Measurements from ENCODE around the gene UFSP2.

The UFSP2 gene

GRCh38 chr4:185429660-185430059 is 3.9 kb upstream of the UFSP2 start:
- in situ Hi-C loops (cut with HindIII; ENCODE audit: low sequenced_read_pairs): no loop called here
- no peak overlapping the region for H3K4me3 ChIP-seq (ENCODE audit: low read depth, low read length)
- no peak for DNase-seq (ENCODE audit: low read depth)
- TF ChIP-seq CTCF (IDR thresholded peaks at IDR 0.05; ENCODE audit: low read depth, low read length, missing control alignments): no peak

DNA sequence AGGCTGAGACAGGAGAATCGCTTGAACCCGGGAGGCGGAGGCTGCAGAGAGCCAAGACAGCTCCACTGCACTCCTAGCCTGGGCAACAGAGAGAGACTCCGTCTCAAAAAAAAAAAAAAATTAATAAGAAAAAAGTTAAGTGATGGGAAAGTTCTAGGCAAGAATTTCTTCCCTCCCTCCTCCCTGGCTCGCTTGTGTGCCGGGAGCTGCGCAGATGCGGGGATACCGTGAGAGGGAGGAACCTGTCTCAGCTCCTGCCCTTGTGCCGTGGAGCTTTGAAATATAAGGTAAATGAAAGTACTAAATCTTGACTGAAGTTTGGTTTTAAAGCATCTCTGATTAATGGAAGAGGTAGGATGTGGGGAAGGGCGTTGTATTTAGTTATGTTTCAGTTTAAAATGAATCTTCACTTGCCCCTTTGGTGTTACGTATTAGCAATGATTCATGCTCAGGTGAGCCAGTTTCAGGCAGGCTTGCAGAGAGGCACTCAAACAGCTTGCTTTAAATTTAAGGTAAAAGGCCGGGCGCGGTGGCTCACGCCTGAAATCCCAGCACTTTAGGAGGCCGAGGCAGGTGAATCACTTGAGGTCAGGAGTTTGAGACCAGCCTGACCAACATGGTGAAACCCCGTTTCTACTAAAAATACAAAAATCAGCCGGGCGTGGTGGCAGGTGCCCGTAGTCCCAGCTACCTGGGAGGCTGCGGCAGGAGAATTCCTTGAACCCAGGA is 1.4 kb upstream of the UFSP2 start:
- in situ Hi-C loops (cut with HindIII; ENCODE audit: low sequenced_read_pairs): no loop called here
- DNase-seq (ENCODE audit: low read depth): no peak
- no peak overlapping the region for H3K4me3 ChIP-seq (ENCODE audit: low read depth, low read length)
- TF ChIP-seq CTCF (IDR thresholded peaks at IDR 0.05; ENCODE audit: low read depth, low read length, missing control alignments): no peak

- in situ Hi-C loops (cut with HindIII; ENCODE audit: low sequenced_read_pairs): no loop called here
- no peak for TF ChIP-seq CTCF (IDR thresholded peaks at IDR 0.05; ENCODE audit: low read depth, low read length, missing control alignments)
- no peak for DNase-seq (ENCODE audit: low read depth)
- peak overlapping the region; percentile 89 for H3K4me3 ChIP-seq (ENCODE audit: low read depth, low read length)
These were observed 688 bp downstream of the UFSP2 start for GRCh38 chr4:185424905-185425646.

GRCh38 chr4:185421366-185422124 is 4.2 kb downstream of the UFSP2 start:
- H3K4me3 ChIP-seq (ENCODE audit: low read depth, low read length): no peak overlapping the region
- no peak for TF ChIP-seq CTCF (IDR thresholded peaks at IDR 0.05; ENCODE audit: low read depth, low read length, missing control alignments)
- in situ Hi-C loops (cut with HindIII; ENCODE audit: low sequenced_read_pairs): no loop called here
- DNase-seq (ENCODE audit: low read depth): peak; percentile 50

- DNase-seq (ENCODE audit: low read depth): no peak
- no peak for TF ChIP-seq CTCF (IDR thresholded peaks at IDR 0.05; ENCODE audit: low read depth, low read length, missing control alignments)
- in situ Hi-C loops (cut with HindIII; ENCODE audit: low sequenced_read_pairs): no loop called here
- no peak overlapping the region for H3K4me3 ChIP-seq (ENCODE audit: low read depth, low read length)
These were observed 8.8 kb downstream of the UFSP2 start for GRCh38 chr4:185416955-185417354.

DNA sequence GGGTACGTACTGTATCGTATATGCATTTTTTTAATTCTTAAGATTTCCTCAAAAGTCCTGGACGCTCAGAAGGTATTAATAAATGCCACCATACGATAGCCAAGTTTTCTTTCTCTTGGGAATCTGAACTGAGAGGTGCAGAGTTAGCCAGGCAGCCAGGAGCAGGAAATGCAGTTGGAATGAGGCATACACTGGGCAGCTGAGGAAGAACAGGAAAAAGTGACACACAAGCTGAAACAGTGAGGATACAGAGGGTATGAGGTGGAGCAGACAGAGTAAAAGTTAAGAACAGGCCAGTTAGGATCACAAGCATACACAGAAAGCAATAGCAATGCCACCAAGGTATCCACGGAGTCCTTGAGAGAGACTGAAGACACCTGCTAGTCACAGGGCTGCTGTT is 13.4 kb downstream of the UFSP2 start:
- H3K4me3 ChIP-seq (ENCODE audit: low read depth, low read length): no peak overlapping the region
- in situ Hi-C loops (cut with HindIII; ENCODE audit: low sequenced_read_pairs): no loop called here
- no peak for DNase-seq (ENCODE audit: low read depth)
- TF ChIP-seq CTCF (IDR thresholded peaks at IDR 0.05; ENCODE audit: low read depth, low read length, missing control alignments): no peak
